ENCODE data around the gene BMAL2.

DNA sequence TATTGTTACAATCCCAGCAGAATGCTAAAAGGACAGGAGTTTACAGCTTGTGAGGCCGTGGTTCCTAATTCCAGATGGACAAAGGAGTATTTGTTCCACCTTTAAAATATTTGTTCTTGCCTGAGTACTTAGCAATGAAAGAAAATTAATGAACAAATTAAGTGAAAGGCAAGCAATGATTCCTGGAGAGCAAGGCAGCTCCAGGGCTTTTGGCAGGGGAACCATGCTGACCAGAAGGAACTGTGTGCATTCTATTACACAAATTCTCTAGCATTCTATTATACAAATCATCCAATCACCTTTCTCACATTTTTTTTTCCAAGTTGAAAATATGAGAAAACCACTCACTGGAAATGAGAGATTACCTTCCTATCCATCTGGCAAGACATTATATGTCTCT lies 1.8 kb upstream of the BMAL2 start:
- TF ChIP-seq, protein P1, sequence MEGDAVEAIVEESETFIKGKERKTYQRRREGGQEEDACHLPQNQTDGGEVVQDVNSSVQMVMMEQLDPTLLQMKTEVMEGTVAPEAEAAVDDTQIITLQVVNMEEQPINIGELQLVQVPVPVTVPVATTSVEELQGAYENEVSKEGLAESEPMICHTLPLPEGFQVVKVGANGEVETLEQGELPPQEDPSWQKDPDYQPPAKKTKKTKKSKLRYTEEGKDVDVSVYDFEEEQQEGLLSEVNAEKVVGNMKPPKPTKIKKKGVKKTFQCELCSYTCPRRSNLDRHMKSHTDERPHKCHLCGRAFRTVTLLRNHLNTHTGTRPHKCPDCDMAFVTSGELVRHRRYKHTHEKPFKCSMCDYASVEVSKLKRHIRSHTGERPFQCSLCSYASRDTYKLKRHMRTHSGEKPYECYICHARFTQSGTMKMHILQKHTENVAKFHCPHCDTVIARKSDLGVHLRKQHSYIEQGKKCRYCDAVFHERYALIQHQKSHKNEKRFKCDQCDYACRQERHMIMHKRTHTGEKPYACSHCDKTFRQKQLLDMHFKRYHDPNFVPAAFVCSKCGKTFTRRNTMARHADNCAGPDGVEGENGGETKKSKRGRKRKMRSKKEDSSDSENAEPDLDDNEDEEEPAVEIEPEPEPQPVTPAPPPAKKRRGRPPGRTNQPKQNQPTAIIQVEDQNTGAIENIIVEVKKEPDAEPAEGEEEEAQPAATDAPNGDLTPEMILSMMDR (IDR thresholded peaks at IDR 0.05; ENCODE audit: low read length) = no peak
- TF ChIP-seq EZH2 (optimal IDR thresholded peaks at IDR 0.05; ENCODE audit: low read depth, low read length) = no peak

Measured in MM.1S (cell line).